CD8-positive, alpha-beta memory T cell (primary cell): ENCODE measurements around the gene SRSF11. TPM values are rescaled to one million over a fixed set of nuclear protein-coding genes. Genes with fewer than 3 reads are reported as not detected.

ENCODE experiments used
- CTCF ChIA-PET: fragments of 350-600 bp; sonication (Branson Sonifier 250); formaldehyde crosslinking; loops from one replicate; lab custom pipeline; 2021; ENCODE audit warnings: antibody characterized with exemption; lab: Charles Lee
- POLR2A ChIA-PET: fragments of 350-600 bp; sonication (Branson Sonifier 250); formaldehyde crosslinking; loops from one replicate; lab custom pipeline; 2021; ENCODE audit warnings: antibody characterized with exemption; lab: Charles Lee
- DNase-seq, 5 donors: peaks; one replicate each; pipeline versions ENCODE4 v3.0.0 to v3.0.0-alpha.2; 2020 to 2022; ENCODE audit warnings: mixed read lengths in 1 of 5
- H3K27ac ChIP-seq: one replicate; pipeline ENCODE4 v1.7.0; 2013; ENCODE audit warnings: low read depth, mild to moderate bottlenecking, low read length, moderate library complexity
- H3K27me3 ChIP-seq: 2 replicates; pipeline ENCODE4 v1.7.0; 2013; ENCODE audit warnings: low read length, mild to moderate bottlenecking; ENCODE audit not compliant: insufficient read depth, poor library complexity, severe bottlenecking
- H3K36me3 ChIP-seq: 2 replicates; pipeline ENCODE4 v1.7.0; 2013; ENCODE audit warnings: mild to moderate bottlenecking, low read length, moderate library complexity; ENCODE audit not compliant: insufficient read depth
- H3K4me1 ChIP-seq: 2 replicates; pipeline ENCODE4 v1.7.0; 2013; ENCODE audit warnings: mild to moderate bottlenecking, low read length, moderate library complexity; ENCODE audit not compliant: insufficient read depth
- H3K4me3 ChIP-seq: 2 replicates; pipeline ENCODE4 v1.7.0; 2013; ENCODE audit warnings: mild to moderate bottlenecking, low read length
- H3K9me3 ChIP-seq: 2 replicates; pipeline ENCODE4 v1.7.0; 2013; ENCODE audit warnings: mild to moderate bottlenecking, low read length
- H3K27ac Mint-ChIP-seq, 8 donors: one replicate each; pipeline ENCODE4 v1.8.0; 2020 to 2021; ENCODE audit warnings: mixed read lengths in 8 of 8, mild to moderate bottlenecking in 6 of 8, inconsistent platforms in 3 of 8, moderate library complexity in 3 of 8
- H3K27me3 Mint-ChIP-seq, 2 donors: one replicate each; pipeline ENCODE4 v1.8.0; 2020 to 2021; ENCODE audit warnings: mixed read lengths in 2 of 2, mild to moderate bottlenecking in 1 of 2, moderate library complexity in 1 of 2
- H3K36me3 Mint-ChIP-seq, 3 donors: one replicate each; pipeline ENCODE4 v1.8.0; 2020 to 2021; ENCODE audit warnings: mixed read lengths in 3 of 3, inconsistent platforms in 1 of 3, mild to moderate bottlenecking in 1 of 3
- H3K4me1 Mint-ChIP-seq, 3 donors: one replicate each; pipeline ENCODE4 v1.8.0; 2020 to 2021; ENCODE audit warnings: mixed read lengths in 3 of 3, inconsistent platforms in 1 of 3, mild to moderate bottlenecking in 1 of 3
- H3K4me3 Mint-ChIP-seq, 7 donors: one replicate each; pipeline ENCODE4 v1.8.0; 2020 to 2021; ENCODE audit warnings: mixed read lengths in 7 of 7, mild to moderate bottlenecking in 6 of 7, moderate library complexity in 4 of 7, inconsistent platforms in 2 of 7
- H3K9me3 Mint-ChIP-seq, 5 donors: one replicate each; pipeline ENCODE4 v1.8.0; 2020 to 2022; ENCODE audit warnings: mixed read lengths in 5 of 5, mild to moderate bottlenecking in 3 of 5, moderate library complexity in 2 of 5, inconsistent platforms in 1 of 5
- polyA plus RNA-seq: library from polyadenylated mRNA; unstranded; fragments of 300-500 nt; fragmentation: Illumina TruSeq; gene quantifications from one replicate; pipeline ENCODE4 v1.2.3, GENCODE V29; 2021
- total RNA-seq, 2 experiments: library from RNA; stranded (reverse); gene quantifications; one replicate each; pipeline ENCODE4 v1.2.3, GENCODE V29; 2021

The SRSF11 gene
- total and polyA plus RNA-seq, 3 experiments from 2014 or later = 104 to 160 (median 160) TPM

DNA sequence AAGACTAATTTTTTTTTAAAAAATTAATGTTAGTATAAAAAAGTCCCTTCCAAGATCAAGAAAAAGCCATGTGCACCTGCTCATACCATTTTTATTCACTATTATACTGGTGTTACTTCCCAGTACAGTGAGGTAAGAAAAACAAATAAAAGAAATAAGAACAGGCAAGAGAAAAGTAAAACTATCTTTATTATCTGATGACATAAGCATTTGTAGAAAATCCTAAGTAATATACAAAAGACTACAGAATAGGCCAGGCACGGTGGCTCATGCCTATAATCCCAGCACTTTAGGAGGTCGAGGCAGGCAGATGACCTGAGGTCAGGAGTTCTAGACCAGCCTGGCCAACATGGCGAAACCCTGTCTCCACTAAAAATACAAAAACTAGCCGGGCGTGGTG, 65.3 kb downstream of the SRSF11 start:
- Mint-ChIP-seq H3K36me3 (peaks cover 0 to 53% (median 11%) of the 10 kb centered on the region in 3 donors), H3K27ac (peak overlapping the region in 1 of 8 donors; percentile 88), H3K4me1 (peaks cover 2 to 8% (median 3%) of the 10 kb centered on the region in 3 donors), H3K27me3 (no peaks in the 10 kb centered on the region), H3K9me3 (no peaks in the 10 kb centered on the region), H3K4me3 (no peak overlapping the region)
- H3K27me3 ChIP-seq = no peaks in the 10 kb centered on the region
- peaks cover 6% of the 10 kb centered on the region for H3K36me3 ChIP-seq
- ChIA-PET CTCF (no interaction called here), POLR2A (no interaction called here)
- no peaks in the 10 kb centered on the region for H3K9me3 ChIP-seq
- DNase-seq = no peak
- H3K27ac ChIP-seq = no peak overlapping the region
- no peak overlapping the region for H3K4me3 ChIP-seq
- no peaks in the 10 kb centered on the region for H3K4me1 ChIP-seq

- H3K4me3 ChIP-seq = no peak overlapping the region
- H3K27me3 ChIP-seq = no peaks in the 10 kb centered on the region
- H3K27ac Mint-ChIP-seq = peak overlapping the region in 2 of 8 donors; percentile 33 to 59
- no peak for DNase-seq
- H3K4me1 Mint-ChIP-seq = peaks cover 2 to 8% (median 3%) of the 10 kb centered on the region in 3 donors
- H3K36me3 ChIP-seq = peaks cover 6% of the 10 kb centered on the region
- no peaks in the 10 kb centered on the region for H3K4me1 ChIP-seq
- ChIA-PET CTCF (no interaction called here), POLR2A (no interaction called here)
- H3K4me3 Mint-ChIP-seq = no peak overlapping the region
- H3K27me3 Mint-ChIP-seq = no peaks in the 10 kb centered on the region
- H3K9me3 ChIP-seq = no peaks in the 10 kb centered on the region
- peaks cover 0 to 52% (median 12%) of the 10 kb centered on the region in 3 donors for H3K36me3 Mint-ChIP-seq
- H3K9me3 Mint-ChIP-seq = no peaks in the 10 kb centered on the region
- H3K27ac ChIP-seq = no peak overlapping the region
These were observed 67.0 kb downstream of the SRSF11 start for GRCh38 chr1:70288166-70288565.

DNA sequence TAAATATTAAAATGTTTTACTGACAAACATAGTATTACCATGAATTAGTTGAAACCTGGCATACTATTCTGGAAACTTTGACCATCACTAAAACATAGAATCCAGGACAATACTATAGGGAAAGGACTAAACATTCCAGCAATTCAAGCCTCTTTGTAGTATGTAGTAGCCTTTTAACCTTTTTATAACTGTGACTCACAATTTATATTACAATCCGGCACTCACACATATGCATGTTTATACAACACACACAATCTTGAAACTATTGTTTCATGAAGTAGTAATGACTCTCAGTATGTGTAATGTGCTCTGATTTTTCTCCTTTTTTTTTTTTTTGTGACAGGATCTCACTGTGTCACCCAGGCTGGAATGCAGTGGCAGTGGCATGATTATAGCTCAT, 69.0 kb downstream of the SRSF11 start:
- no peak for DNase-seq
- Mint-ChIP-seq H3K4me1 (peaks cover 3 to 12% (median 7%) of the 10 kb centered on the region in 3 donors), H3K36me3 (peaks cover 0 to 60% (median 20%) of the 10 kb centered on the region in 3 donors), H3K27ac (peak overlapping the region in 2 of 8 donors; percentile 12 to 15), H3K27me3 (no peaks in the 10 kb centered on the region), H3K9me3 (no peaks in the 10 kb centered on the region), H3K4me3 (no peak overlapping the region)
- CTCF ChIA-PET = no interaction called here
- Histone ChIP-seq H3K4me3 (no peak overlapping the region), H3K9me3 (no peaks in the 10 kb centered on the region), H3K27me3 (no peaks in the 10 kb centered on the region), H3K36me3 (peaks cover 13% of the 10 kb centered on the region), H3K27ac (no peak overlapping the region), H3K4me1 (no peaks in the 10 kb centered on the region)
- POLR2A ChIA-PET = no interaction called here

DNA sequence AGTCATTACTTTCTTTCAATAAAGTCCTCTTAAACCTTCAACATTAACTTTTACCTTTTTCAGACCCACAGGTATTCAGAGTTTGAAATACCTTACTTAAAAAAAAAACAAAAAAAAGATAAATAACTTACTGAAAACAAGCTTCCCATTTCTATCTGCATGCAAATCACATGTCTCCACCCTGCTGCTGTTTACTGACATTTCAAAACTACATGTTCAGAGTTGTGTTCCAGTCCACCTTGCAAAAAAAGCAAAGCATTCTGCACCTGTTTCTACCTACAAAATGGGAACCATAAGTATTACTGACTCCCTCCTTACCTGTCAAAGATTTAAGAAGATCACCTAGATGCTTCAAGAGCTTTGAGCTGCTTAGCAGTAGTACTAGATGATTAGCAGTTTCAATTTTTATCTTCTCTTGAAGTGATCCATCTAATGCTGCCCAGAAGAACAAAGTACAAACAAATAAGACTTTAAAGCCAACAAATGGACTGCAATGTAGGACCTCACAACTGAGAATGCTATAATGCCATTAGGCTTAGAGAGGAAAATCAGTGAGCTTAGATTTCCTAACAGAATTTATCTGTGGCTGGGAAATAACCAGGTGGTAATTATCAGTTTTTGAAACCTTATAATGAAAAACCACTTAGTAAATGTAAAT, 72.1 kb downstream of the SRSF11 start:
- no peaks in the 10 kb centered on the region for H3K9me3 Mint-ChIP-seq
- peak overlapping the region in 5 of 8 donors; percentile 2 to 67 (median 15) for H3K27ac Mint-ChIP-seq
- Histone ChIP-seq H3K9me3 (no peaks in the 10 kb centered on the region), H3K4me1 (no peaks in the 10 kb centered on the region), H3K4me3 (no peak overlapping the region), H3K36me3 (peaks cover 13% of the 10 kb centered on the region), H3K27ac (no peak overlapping the region), H3K27me3 (no peaks in the 10 kb centered on the region)
- H3K36me3 Mint-ChIP-seq = peaks cover 0 to 69% (median 24%) of the 10 kb centered on the region in 3 donors
- CTCF ChIA-PET = no interaction called here
- DNase-seq = no peak
- POLR2A ChIA-PET = no interaction called here
- H3K4me1 Mint-ChIP-seq = peaks cover 2 to 8% (median 7%) of the 10 kb centered on the region in 3 donors
- no peaks in the 10 kb centered on the region for H3K27me3 Mint-ChIP-seq
- H3K4me3 Mint-ChIP-seq = no peak overlapping the region

- H3K9me3 Mint-ChIP-seq = no peaks in the 10 kb centered on the region
- H3K27me3 Mint-ChIP-seq = no peaks in the 10 kb centered on the region
- H3K9me3 ChIP-seq = no peaks in the 10 kb centered on the region
- H3K4me1 Mint-ChIP-seq = peaks cover 4 to 6% (median 4%) of the 10 kb centered on the region in 3 donors
- POLR2A ChIA-PET = no interaction called here
- no peak overlapping the region for H3K27ac Mint-ChIP-seq
- no peaks in the 10 kb centered on the region for H3K27me3 ChIP-seq
- H3K36me3 Mint-ChIP-seq = peaks cover 9 to 73% (median 22%) of the 10 kb centered on the region in 3 donors
- H3K27ac ChIP-seq = no peak overlapping the region
- H3K4me3 ChIP-seq = no peak overlapping the region
- H3K36me3 ChIP-seq = peaks cover 6% of the 10 kb centered on the region
- no peak overlapping the region for H3K4me3 Mint-ChIP-seq
- no peak for DNase-seq
- CTCF ChIA-PET = no interaction called here
- no peaks in the 10 kb centered on the region for H3K4me1 ChIP-seq
These were observed 74.6 kb downstream of the SRSF11 start for GRCh38 chr1:70295749-70296148.

- no peak overlapping the region for H3K27ac ChIP-seq
- no peaks in the 10 kb centered on the region for H3K27me3 ChIP-seq
- Mint-ChIP-seq H3K27me3 (no peaks in the 10 kb centered on the region), H3K9me3 (no peaks in the 10 kb centered on the region), H3K36me3 (peaks cover 9 to 65% (median 12%) of the 10 kb centered on the region in 3 donors), H3K4me1 (peaks cover 0 to 8% (median 7%) of the 10 kb centered on the region in 3 donors), H3K27ac (peak overlapping the region in 2 of 8 donors; percentile 23 to 57), H3K4me3 (no peak overlapping the region)
- ChIA-PET CTCF (no interaction called here), POLR2A (no interaction called here)
- no peaks in the 10 kb centered on the region for H3K9me3 ChIP-seq
- DNase-seq = no peak
- peaks cover 6% of the 10 kb centered on the region for H3K36me3 ChIP-seq
- no peaks in the 10 kb centered on the region for H3K4me1 ChIP-seq
- H3K4me3 ChIP-seq = no peak overlapping the region
These were observed 78.3 kb downstream of the SRSF11 start for GRCh38 chr1:70299472-70299871.

Other genes with a start within 250 kb of the SRSF11 start
- 10 to 100 TPM; 20.9 to 23.1 TPM for gene LRRC40, start 15.8 kb upstream of the SRSF11 start, total RNA-seq
- 7.5 TPM for gene LRRC40, start 15.8 kb upstream of the SRSF11 start, polyA plus RNA-seq
- gene ANKRD13C, start 133.3 kb downstream of the SRSF11 start, total RNA-seq = 10 to 100 TPM; 29.4 to 30.9 TPM
- 15.9 TPM for gene ANKRD13C, start 133.3 kb downstream of the SRSF11 start, polyA plus RNA-seq
- gene CTH, start 189.9 kb downstream of the SRSF11 start, total RNA-seq = 1 to 10 TPM; 9.0 to 9.5 TPM
- gene CTH, start 189.9 kb downstream of the SRSF11 start, polyA plus RNA-seq = 2.5 TPM